Measurements from ENCODE around the gene UBAC2. TPM values are rescaled to one million over a fixed set of nuclear protein-coding genes. Genes with fewer than 3 reads are reported as not detected.
A peak's percentile ranks its signal among the peaks of the same experiment; 100 is the strongest.

Gene UBAC2
- total and polyA plus RNA-seq, 2 of the 8 experiments (the other 6 are each of a cell fraction or from before 2014, with no cell fraction given): 75.9 to 76.9 TPM

DNA sequence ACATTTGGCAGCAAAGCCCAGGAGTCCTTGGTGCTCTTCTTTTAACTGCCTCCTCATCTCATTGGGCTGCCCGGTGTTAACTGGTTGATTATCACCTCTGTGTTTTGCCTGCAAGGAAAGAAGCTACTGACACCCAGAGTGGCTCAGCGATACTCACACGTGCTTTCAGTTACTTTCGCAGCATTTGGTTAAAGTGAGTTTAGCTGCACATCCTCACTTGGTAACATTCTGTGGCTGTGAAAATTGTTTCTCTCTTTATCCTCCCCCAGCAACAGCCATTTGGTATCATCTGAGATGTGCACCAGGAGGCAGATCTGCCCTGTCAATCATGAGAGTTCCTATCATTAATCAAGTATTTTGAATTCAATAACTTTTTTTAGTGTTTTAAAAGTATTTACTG, 151.1 kb downstream of the UBAC2 start:
- WGBS, 2 experiments (ENCODE audit: extremely low coverage in 1 of 2, insufficient coverage in 1 of 2, insufficient read length in 1 of 2, insufficient replicate concordance in 2 of 2, low coverage in 1 of 2, low lambda C conversion rate in 2 of 2, missing lambda C conversion rate in 1 of 2): 96% methylated on average over 4 of the region's 4 CpGs; no CpG with 5 or more reads in 1 of the 2 experiments
- Histone ChIP-seq H3K4me1 (replicated peaks in 1 of 4; ENCODE audit: control insufficient read depth in 3 of 4, insufficient read depth in 4 of 4, low read length in 3 of 4) (no peaks in the 10 kb centered on the region), H3K79me2 (ENCODE audit: control insufficient read depth in 1 of 2, insufficient read depth in 2 of 2, low read length in 2 of 2) (no peaks in the 10 kb centered on the region), H2BK120ac (replicated peaks; ENCODE audit: low read depth, low read length) (no peak overlapping the region), H3K4me3 (ENCODE audit: extremely low read depth in 1 of 4, insufficient read depth in 2 of 4, low read depth in 3 of 4, low read length in 4 of 4) (no peak overlapping the region), H2BK12ac (ENCODE audit: low read depth, low read length) (no peak overlapping the region), H4K8ac (ENCODE audit: extremely low read depth, insufficient read depth, low read length) (no peak overlapping the region), H4K91ac (replicated peaks; ENCODE audit: insufficient read length, low read length) (no peak overlapping the region), H2BK20ac (ENCODE audit: low read length) (no peak overlapping the region), H3K4me2 (ENCODE audit: insufficient read depth in 1 of 2, low read depth in 2 of 2, low read length in 2 of 2) (no peak overlapping the region), H4K5ac (ENCODE audit: insufficient read length, low read depth, low read length) (no peak overlapping the region), H3K9ac (replicated peaks in 1 of 4; ENCODE audit: extremely low read depth in 1 of 4, low read depth in 3 of 4, low read length in 3 of 4) (no peak overlapping the region), H2AK5ac (ENCODE audit: low read depth, low read length) (no peak overlapping the region), H2AFZ (ENCODE audit: low read length) (no peak overlapping the region), H2BK15ac (ENCODE audit: low read length) (no peak overlapping the region), H3K9me3 (ENCODE audit: insufficient read depth in 2 of 2, low read depth in 1 of 2, low read length in 1 of 2) (no peaks in the 10 kb centered on the region), H3K27me3 (replicated peaks in 1 of 4; ENCODE audit: control insufficient read depth in 3 of 4, extremely low read depth in 1 of 4, insufficient read depth in 3 of 4, low read length in 3 of 4) (no peaks in the 10 kb centered on the region), H3K18ac (ENCODE audit: extremely low read depth, low read length) (no peak overlapping the region), H3K27ac (ENCODE audit: low read depth, low read length) (no peak overlapping the region), H3K23me2 (ENCODE audit: low read depth, low read length) (no peaks in the 10 kb centered on the region), H3K4ac (replicated peaks; ENCODE audit: insufficient read length, low read depth, low read length) (no peak overlapping the region), H3K36me3 (ENCODE audit: control insufficient read depth in 2 of 4, insufficient read depth in 4 of 4, low read length in 3 of 4) (peaks cover 3 to 12% (median 8%) of the 10 kb centered on the region in 4 experiments; a peak in 3 of 8 replicates), H3K79me1 (ENCODE audit: low read depth, low read length) (peaks cover 2% of the 10 kb centered on the region; the same call in 1 of the 2 replicates), H3K23ac (ENCODE audit: insufficient read length) (no peak overlapping the region), H3K14ac (ENCODE audit: insufficient read length) (no peak overlapping the region), H3K56ac (replicated peaks; ENCODE audit: insufficient read length, low read depth, low read length) (no peak overlapping the region), H2BK5ac (ENCODE audit: low read depth, low read length) (no peak overlapping the region), H4K20me1 (replicated peaks in 1 of 2; ENCODE audit: control insufficient read depth in 1 of 2, insufficient read depth in 2 of 2, low read length in 2 of 2) (peaks cover 0 to 3% of the 10 kb centered on the region in 2 experiments)
- no peak for TF ChIP-seq KDM1A (IDR thresholded peaks at IDR 0.05; ENCODE audit: borderline replicate concordance, low read length)
- no peak for TF ChIP-seq CEBPB (IDR thresholded peaks at IDR 0.05; ENCODE audit: low read depth, low read length)
- TF ChIP-seq GABPA (IDR thresholded peaks at IDR 0.05; ENCODE audit: borderline replicate concordance, insufficient read depth, low read length): no peak
- no peak for TF ChIP-seq BCL11A (IDR thresholded peaks at IDR 0.05; ENCODE audit: low read depth in 2 of 2, low read length in 2 of 2)
- no peak for TF ChIP-seq EP300 (IDR thresholded peaks at IDR 0.05; ENCODE audit: borderline replicate concordance in 1 of 2, low read depth in 2 of 2, low read length in 2 of 2)
- TF ChIP-seq CTBP2 (IDR thresholded peaks at IDR 0.05; ENCODE audit: borderline replicate concordance, insufficient read depth, insufficient read length, low read length): no peak
- TF ChIP-seq, protein P1, sequence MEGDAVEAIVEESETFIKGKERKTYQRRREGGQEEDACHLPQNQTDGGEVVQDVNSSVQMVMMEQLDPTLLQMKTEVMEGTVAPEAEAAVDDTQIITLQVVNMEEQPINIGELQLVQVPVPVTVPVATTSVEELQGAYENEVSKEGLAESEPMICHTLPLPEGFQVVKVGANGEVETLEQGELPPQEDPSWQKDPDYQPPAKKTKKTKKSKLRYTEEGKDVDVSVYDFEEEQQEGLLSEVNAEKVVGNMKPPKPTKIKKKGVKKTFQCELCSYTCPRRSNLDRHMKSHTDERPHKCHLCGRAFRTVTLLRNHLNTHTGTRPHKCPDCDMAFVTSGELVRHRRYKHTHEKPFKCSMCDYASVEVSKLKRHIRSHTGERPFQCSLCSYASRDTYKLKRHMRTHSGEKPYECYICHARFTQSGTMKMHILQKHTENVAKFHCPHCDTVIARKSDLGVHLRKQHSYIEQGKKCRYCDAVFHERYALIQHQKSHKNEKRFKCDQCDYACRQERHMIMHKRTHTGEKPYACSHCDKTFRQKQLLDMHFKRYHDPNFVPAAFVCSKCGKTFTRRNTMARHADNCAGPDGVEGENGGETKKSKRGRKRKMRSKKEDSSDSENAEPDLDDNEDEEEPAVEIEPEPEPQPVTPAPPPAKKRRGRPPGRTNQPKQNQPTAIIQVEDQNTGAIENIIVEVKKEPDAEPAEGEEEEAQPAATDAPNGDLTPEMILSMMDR (IDR thresholded peaks at IDR 0.05; ENCODE audit: control extremely low read depth in 1 of 3, insufficient read depth in 1 of 3, low read depth in 1 of 3, low read length in 3 of 3): no peak
- TF ChIP-seq POLR2AphosphoS5 (IDR thresholded peaks at IDR 0.05; ENCODE audit: low read depth, low read length): no peak
- CTCF ChIA-PET (ENCODE audit: partially characterized antibody): interaction anchor here (0.8 to 3.3 kb wide), 11 partner anchors 9 to 175 kb away, joined by 3 to 20 read pairs (median 4); no protein-coding TSS in a partner anchor
- POLR2A ChIA-PET (ENCODE audit: partially characterized antibody): interaction anchor here (0.8 to 1.5 kb wide), 2 partner anchors 8 to 22 kb away, joined by 3 to 6 read pairs; no protein-coding TSS in a partner anchor
- FAIRE-seq (no peak), DNase-seq (ENCODE audit: low read depth in 1 of 2, low spot score in 2 of 2) (peak in 1 of 2 experiments; percentile 20)
